ENCODE measurements around the gene SPTBN5.

Gene SPTBN5

GRCh38 chr15:41841131-41841530 is 52.7 kb downstream of the SPTBN5 start:
- no peak for DNase-seq

- no peak for DNase-seq
Measured at GRCh38 chr15:41840673-41841072, 53.2 kb downstream of the SPTBN5 start.

- DNase-seq = no peak
Measured at GRCh38 chr15:41839781-41840491, 53.9 kb downstream of the SPTBN5 start.

GRCh38 chr15:41838400-41838897 is 55.4 kb downstream of the SPTBN5 start, which contains the start of gene PLA2G4B:
TSS of gene PLA2G4B (plus strand) at chr15:41838847. CDS start at chr15:41838914, 67 bp downstream.
- no peak for DNase-seq

- DNase-seq = no peak
Measured at GRCh38 chr15:41836713-41837454, 57.0 kb downstream of the SPTBN5 start.

- no peak for DNase-seq
Measured at GRCh38 chr15:41836073-41836472, 57.8 kb downstream of the SPTBN5 start.

- DNase-seq = no peak
Measured at GRCh38 chr15:41834096-41834495, 59.8 kb downstream of the SPTBN5 start.

- DNase-seq = no peak
Measured at GRCh38 chr15:41832875-41833274, 61.0 kb downstream of the SPTBN5 start.

GRCh38 chr15:41832208-41832607 is 61.6 kb downstream of the SPTBN5 start:
- no peak for DNase-seq

GRCh38 chr15:41831291-41831690 is 62.6 kb downstream of the SPTBN5 start:
- DNase-seq = peak; percentile 13

GRCh38 chr15:41829959-41830646 is 63.8 kb downstream of the SPTBN5 start:
- no peak for DNase-seq

- DNase-seq = no peak
Measured at GRCh38 chr15:41828807-41829141, 65.1 kb downstream of the SPTBN5 start.

GRCh38 chr15:41827880-41828806 is 65.7 kb downstream of the SPTBN5 start, which contains the start of gene JMJD7:
TSS of gene JMJD7 (plus strand) at chr15:41828092. CDS start at chr15:41828125, 33 bp downstream.
- DNase-seq = peak; percentile 90

GRCh38 chr15:41827290-41827879 is 66.5 kb downstream of the SPTBN5 start:
- no peak for DNase-seq

GRCh38 chr15:41825572-41826535 is 68.0 kb downstream of the SPTBN5 start:
- DNase-seq = no peak

- DNase-seq = no peak
Measured at GRCh38 chr15:41825145-41825544, 68.7 kb downstream of the SPTBN5 start.

- no peak for DNase-seq
Measured at GRCh38 chr15:41824062-41824745, 69.6 kb downstream of the SPTBN5 start.

GRCh38 chr15:41823502-41823901 is 70.4 kb downstream of the SPTBN5 start:
- DNase-seq = no peak

GRCh38 chr15:41822957-41823356 is 70.9 kb downstream of the SPTBN5 start:
- DNase-seq = no peak

GRCh38 chr15:41822471-41822870 is 71.4 kb downstream of the SPTBN5 start:
- no peak for DNase-seq

Data from NK-92 treated with Interleukin-12 subunit alpha and Interleukin-12 subunit beta, amount 100 ng/mL, for 24 hours (cell line).